Measurements from ENCODE around the gene ILDR2.

DNA sequence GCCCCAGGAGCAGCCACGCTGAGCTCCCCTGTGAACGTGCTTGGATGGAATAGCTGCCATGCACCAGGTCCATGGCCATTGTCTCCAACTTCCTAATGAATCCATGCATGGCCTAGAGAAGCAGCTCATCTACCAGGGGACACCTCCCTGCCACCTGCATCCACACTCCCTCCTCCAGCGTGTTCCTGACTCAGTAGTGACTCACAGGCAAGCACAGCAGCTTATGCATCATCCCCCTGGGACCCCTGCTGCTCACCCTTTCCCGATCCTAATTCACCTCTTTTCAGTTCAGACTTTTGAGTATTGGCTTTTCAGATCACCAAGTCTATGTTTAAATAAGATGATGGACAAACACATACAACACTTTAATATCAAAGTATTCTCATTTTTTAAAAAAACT, 59.4 kb downstream of the ILDR2 start:
- TF ChIP-seq, protein P1, sequence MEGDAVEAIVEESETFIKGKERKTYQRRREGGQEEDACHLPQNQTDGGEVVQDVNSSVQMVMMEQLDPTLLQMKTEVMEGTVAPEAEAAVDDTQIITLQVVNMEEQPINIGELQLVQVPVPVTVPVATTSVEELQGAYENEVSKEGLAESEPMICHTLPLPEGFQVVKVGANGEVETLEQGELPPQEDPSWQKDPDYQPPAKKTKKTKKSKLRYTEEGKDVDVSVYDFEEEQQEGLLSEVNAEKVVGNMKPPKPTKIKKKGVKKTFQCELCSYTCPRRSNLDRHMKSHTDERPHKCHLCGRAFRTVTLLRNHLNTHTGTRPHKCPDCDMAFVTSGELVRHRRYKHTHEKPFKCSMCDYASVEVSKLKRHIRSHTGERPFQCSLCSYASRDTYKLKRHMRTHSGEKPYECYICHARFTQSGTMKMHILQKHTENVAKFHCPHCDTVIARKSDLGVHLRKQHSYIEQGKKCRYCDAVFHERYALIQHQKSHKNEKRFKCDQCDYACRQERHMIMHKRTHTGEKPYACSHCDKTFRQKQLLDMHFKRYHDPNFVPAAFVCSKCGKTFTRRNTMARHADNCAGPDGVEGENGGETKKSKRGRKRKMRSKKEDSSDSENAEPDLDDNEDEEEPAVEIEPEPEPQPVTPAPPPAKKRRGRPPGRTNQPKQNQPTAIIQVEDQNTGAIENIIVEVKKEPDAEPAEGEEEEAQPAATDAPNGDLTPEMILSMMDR (IDR thresholded peaks at IDR 0.05; ENCODE audit: low read length) = no peak
- TF ChIP-seq EZH2 (optimal IDR thresholded peaks at IDR 0.05; ENCODE audit: low read depth, low read length) = no peak
